Measurements from ENCODE around the gene PCDHA7. TPM values are rescaled to one million over a fixed set of nuclear protein-coding genes. Genes with fewer than 3 reads are reported as not detected.
"Not testable (repeated sequence)": the region's sequence is repeated elsewhere in the genome, so short reads cannot be mapped to it uniquely, and the experiment has no call there.

Gene PCDHA7
- total RNA-seq, 3 donors from 2014 or later = 1.3 TPM

- Histone ChIP-seq H3K4me3 (peak overlapping the region in 2 of 3 donors; percentile 41 to 62), H3K27ac (peak overlapping the region in 1 of 2 donors; percentile 25), H3K36me3 (no peaks in the 10 kb centered on the region), H3K9me3 (peaks cover 30 to 65% of the 10 kb centered on the region in 2 donors), H3K27me3 (no peaks in the 10 kb centered on the region), H3K4me1 (no peaks in the 10 kb centered on the region)
- DNase-seq (ENCODE audit: low spot score in 2 of 2) = no peak
- intact Hi-C loops (cut with DNase I; ENCODE audit: low total_unique reads) = no loop called here
- TF ChIP-seq POLR2AphosphoS5 (IDR thresholded peaks at IDR 0.05) (no peak), CTCF (IDR thresholded peaks at IDR 0.05) (no peak), POLR2A (IDR thresholded peaks at IDR 0.05) (no peak)
Observed at GRCh38 chr5:140828362-140828737, 5.7 kb upstream of the PCDHA7 start.

GRCh38 chr5:140829511-140830501, 4.3 kb upstream of the PCDHA7 start:
- DNase-seq (ENCODE audit: low spot score in 2 of 2); H3K4me1 ChIP-seq; H3K36me3 ChIP-seq; H3K4me3 ChIP-seq; H3K27ac ChIP-seq; H3K27me3 ChIP-seq; intact Hi-C loops (cut with DNase I; ENCODE audit: low total_unique reads): not testable (repeated sequence)
- peaks cover 33 to 74% of the 10 kb centered on the region in 2 donors for H3K9me3 ChIP-seq

GRCh38 chr5:140834439-140835008, 455 bp downstream of the PCDHA7 start:
- H3K36me3 ChIP-seq; intact Hi-C loops (cut with DNase I; ENCODE audit: low total_unique reads); H3K27ac ChIP-seq; DNase-seq (ENCODE audit: low spot score in 2 of 2); H3K4me1 ChIP-seq; H3K27me3 ChIP-seq: not testable (repeated sequence)
- H3K9me3 ChIP-seq = peaks cover 37 to 57% of the 10 kb centered on the region in 2 donors
- H3K4me3 ChIP-seq = peak overlapping the region in 1 of 3 donors; percentile 10

- intact Hi-C loops (cut with DNase I; ENCODE audit: low total_unique reads) = no loop called here
- Histone ChIP-seq H3K27me3 (no peaks in the 10 kb centered on the region), H3K36me3 (no peaks in the 10 kb centered on the region), H3K9me3 (peaks cover 28 to 62% of the 10 kb centered on the region in 2 donors), H3K4me3 (no peak overlapping the region), H3K27ac (no peak overlapping the region), H3K4me1 (no peaks in the 10 kb centered on the region)
- no peak for TF ChIP-seq POLR2AphosphoS5 (IDR thresholded peaks at IDR 0.05)
- no peak for DNase-seq (ENCODE audit: low spot score in 2 of 2)
Observed at GRCh38 chr5:140835622-140836510, 1.8 kb downstream of the PCDHA7 start.

- no peak for DNase-seq (ENCODE audit: low spot score in 2 of 2)
- Histone ChIP-seq H3K4me1 (no peaks in the 10 kb centered on the region), H3K27ac (no peak within 1 kb of the TSS), H3K27me3 (no peaks in the 10 kb centered on the region), H3K4me3 (no peak within 1 kb of the TSS), H3K9me3 (peaks cover 27 to 55% of the 10 kb centered on the region in 2 donors), H3K36me3 (no peaks in the 10 kb centered on the region)
- TF ChIP-seq CTCF (IDR thresholded peaks at IDR 0.05) (no peak), POLR2A (IDR thresholded peaks at IDR 0.05) (no peak), POLR2AphosphoS5 (IDR thresholded peaks at IDR 0.05) (no peak)
- intact Hi-C loops (cut with DNase I; ENCODE audit: low total_unique reads) = no loop called here
Observed at GRCh38 chr5:140840978-140841962, 7.2 kb downstream of the PCDHA7 start, which contains the start of gene PCDHA8. TSS of gene PCDHA8 (plus strand) at chr5:140841187. CDS start at chr5:140841322, 135 bp downstream.
